Ishikawa (cell line): ENCODE measurements around the gene BCL7B.

Source experiments
- CEBPB ChIP-seq: IDR thresholded peaks from 2 replicates; pipeline ENCODE4 v1.6.1; 2012
- EGR1 ChIP-seq: IDR thresholded peaks from 2 replicates; pipeline ENCODE4 v1.6.1; 2012
- FOXM1 ChIP-seq: IDR thresholded peaks from 2 replicates; pipeline ENCODE4 v1.6.1; 2012; ENCODE audit warnings: low read depth, borderline replicate concordance
- MAX ChIP-seq: IDR thresholded peaks from 2 replicates; pipeline ENCODE4 v1.6.1; 2012
- RAD21 ChIP-seq: IDR thresholded peaks from 2 replicates; pipeline ENCODE4 v1.6.1; 2012; ENCODE audit warnings: low read depth
- REST ChIP-seq: IDR thresholded peaks from 2 replicates; pipeline ENCODE4 v1.6.1; 2012; ENCODE audit warnings: low read depth, mild to moderate bottlenecking
- TAF1 ChIP-seq: IDR thresholded peaks from 2 replicates; pipeline ENCODE4 v1.6.1; 2012; ENCODE audit warnings: low read depth, mild to moderate bottlenecking
- YY1 ChIP-seq: IDR thresholded peaks from 2 replicates; pipeline ENCODE4 v1.6.1; 2012; ENCODE audit warnings: low read depth

GRCh38 chr7:73519867-73520672 is 37.4 kb downstream of the BCL7B start:
- no peak for TF ChIP-seq CEBPB
- no peak for TF ChIP-seq MAX
- TF ChIP-seq YY1: no peak
- TF ChIP-seq FOXM1: no peak
- no peak for TF ChIP-seq TAF1
- TF ChIP-seq RAD21: no peak
- TF ChIP-seq REST: no peak
- TF ChIP-seq EGR1: no peak
